Heart left ventricle (tissue), 13 donors: ENCODE data around the gene DOCK9.

Source experiments
- POLR2A ChIP-seq, 2 donors: fragments of 450-650 bp; IDR thresholded peaks; one replicate each; pipeline ENCODE4 v1.6.1; 2017; ENCODE audit warnings: antibody characterized with exemption in 2 of 2, mild to moderate bottlenecking in 2 of 2, moderate library complexity in 2 of 2
- TF ChIP-seq, protein P1 (sequence below), 12 donors: fragments of 200-600 bp; sonication (generic) in 4 of 12; IDR thresholded peaks; one replicate each; pipeline versions ENCODE4 v1.5.0 to v1.8.0; 2018 to 2022; ENCODE audit warnings: antibody characterized with exemption in 12 of 12, mild to moderate bottlenecking in 5 of 12
- donor health status: ischemic (EF 13 %, LVEDD 7.1; RV severe dilation, severe dysfunction).
- donor health status: DM: no; HTN: yes; CAD: no.
- donor health status: DM: no; HTN: no; CAD: no.
- donor health status: ischemic (EF 25% LVEDD 6.9; RV normal size, moderate dysfunction).
- donor health status: ischemic (EF 25% LVEDD 5.7; RV mildly dilated, moderate dysfunction).
- donor health status: ischemic (EF 35%, LVEDD 5.7; RV mildly dilated, moderate dysfunction).
- donor health status: nonischemic (EF 11% LVEDD 7.7; RV severe dilation, severe dysfunction).
- donor health status: DM: yes; HTN: yes; CAD: no.
- donor health status: PGD.
- donor health status: ischemic (EF 29% LVEDD 5.4; RV normal size, mild dysfunction).
- donor health status: nonischemic (EF 23%, LVEDD 6.1; RV moderate dilation, normal function).

DNA sequence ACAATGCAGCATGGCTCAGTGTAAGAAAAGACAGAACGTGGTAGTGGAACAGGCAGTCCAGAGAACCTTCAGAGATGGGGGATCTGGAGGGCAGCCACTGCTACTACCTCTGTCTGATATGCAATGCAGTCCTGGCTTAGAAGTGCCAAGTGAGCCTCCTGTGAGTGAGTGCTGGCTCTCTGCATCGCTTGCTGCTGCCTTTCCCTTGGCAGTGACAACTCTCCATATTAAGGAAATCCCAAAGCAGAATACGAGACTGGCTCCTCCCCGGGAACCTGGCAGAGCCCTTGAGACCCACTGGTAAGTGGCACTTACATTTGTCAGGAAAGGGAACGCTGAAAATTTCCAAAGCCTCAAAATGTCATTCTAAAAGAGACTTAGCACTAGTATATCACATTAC lies 7.5 kb downstream of the DOCK9 start:
- no peak for TF ChIP-seq POLR2A (IDR thresholded peaks at IDR 0.05)
- TF ChIP-seq, protein P1, sequence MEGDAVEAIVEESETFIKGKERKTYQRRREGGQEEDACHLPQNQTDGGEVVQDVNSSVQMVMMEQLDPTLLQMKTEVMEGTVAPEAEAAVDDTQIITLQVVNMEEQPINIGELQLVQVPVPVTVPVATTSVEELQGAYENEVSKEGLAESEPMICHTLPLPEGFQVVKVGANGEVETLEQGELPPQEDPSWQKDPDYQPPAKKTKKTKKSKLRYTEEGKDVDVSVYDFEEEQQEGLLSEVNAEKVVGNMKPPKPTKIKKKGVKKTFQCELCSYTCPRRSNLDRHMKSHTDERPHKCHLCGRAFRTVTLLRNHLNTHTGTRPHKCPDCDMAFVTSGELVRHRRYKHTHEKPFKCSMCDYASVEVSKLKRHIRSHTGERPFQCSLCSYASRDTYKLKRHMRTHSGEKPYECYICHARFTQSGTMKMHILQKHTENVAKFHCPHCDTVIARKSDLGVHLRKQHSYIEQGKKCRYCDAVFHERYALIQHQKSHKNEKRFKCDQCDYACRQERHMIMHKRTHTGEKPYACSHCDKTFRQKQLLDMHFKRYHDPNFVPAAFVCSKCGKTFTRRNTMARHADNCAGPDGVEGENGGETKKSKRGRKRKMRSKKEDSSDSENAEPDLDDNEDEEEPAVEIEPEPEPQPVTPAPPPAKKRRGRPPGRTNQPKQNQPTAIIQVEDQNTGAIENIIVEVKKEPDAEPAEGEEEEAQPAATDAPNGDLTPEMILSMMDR (IDR thresholded peaks at IDR 0.05) = no peak
